Mucosa of gallbladder (tissue), 1 donor: ENCODE measurements around the gene SYCE3. TPM values are rescaled to one million over a fixed set of nuclear protein-coding genes. Genes with fewer than 3 reads are reported as not detected.

Source experiments
- DNase-seq: peaks from one replicate; pipeline ENCODE4 v3.0.0-alpha.2; 2020; ENCODE audit warnings: low spot score
- total RNA-seq: library from RNA; stranded (reverse); gene quantifications from one replicate; pipeline ENCODE4 v1.2.1, GENCODE V29; 2021
- donor health status: DM: no; HTN: no; CAD: no.

SYCE3 gene
- total RNA-seq, 1 donor from 2014 or later = not detected

DNA sequence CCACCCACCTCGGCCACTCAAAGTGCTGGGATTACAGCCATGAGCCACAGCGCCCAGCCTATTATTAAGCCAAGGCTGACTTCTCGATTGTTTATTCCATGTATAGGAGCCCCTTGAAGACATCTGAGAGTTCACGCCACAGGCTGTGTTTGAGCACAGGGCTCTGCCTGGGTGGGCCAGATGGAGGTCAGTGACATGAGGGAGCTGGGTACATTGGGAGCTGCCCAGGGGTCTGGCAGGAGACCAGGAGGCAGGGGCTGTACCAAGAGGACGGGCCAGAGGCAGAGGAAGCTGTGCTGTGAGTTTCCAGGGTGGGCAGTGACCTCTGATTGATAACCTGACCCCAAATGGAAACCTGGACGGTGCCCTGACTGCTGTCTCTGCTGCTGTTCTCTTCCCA lies 60.6 kb downstream of the SYCE3 start:
- DNase-seq = no peak

Other genes starting within 250 kb of the SYCE3 start
- 24.9 TPM for gene DENND6B, start 235.9 kb downstream of the SYCE3 start, total RNA-seq
- 75.5 TPM for gene PPP6R2, start 219.6 kb downstream of the SYCE3 start, total RNA-seq
- 95.8 TPM for gene SBF1, start 87.9 kb downstream of the SYCE3 start, total RNA-seq
- gene ADM2, start 81.4 kb downstream of the SYCE3 start, total RNA-seq = 5.1 TPM
- gene MIOX, start 76.1 kb downstream of the SYCE3 start, total RNA-seq = 1.6 TPM
- gene LMF2, start 55.2 kb downstream of the SYCE3 start, total RNA-seq = 89.1 TPM
- gene NCAPH2, start 54.7 kb downstream of the SYCE3 start, total RNA-seq = 35.2 TPM
- gene SCO2, start 37.3 kb downstream of the SYCE3 start, total RNA-seq = 1.3 TPM
- 34.8 TPM for gene TYMP, start 32.9 kb downstream of the SYCE3 start, total RNA-seq
- 0.17 TPM for gene KLHDC7B, start 17.0 kb downstream of the SYCE3 start, total RNA-seq
- gene CPT1B, start 15.5 kb upstream of the SYCE3 start, total RNA-seq = 32.4 TPM
- gene CHKB, start 19.9 kb upstream of the SYCE3 start, total RNA-seq = 106 TPM
- gene MAPK8IP2, start 37.9 kb upstream of the SYCE3 start, total RNA-seq = 0.89 TPM
- 113 TPM for gene ARSA, start 65.2 kb upstream of the SYCE3 start, total RNA-seq
- 21.8 TPM for gene SHANK3, start 109.9 kb upstream of the SYCE3 start, total RNA-seq
- gene ACR, start 175.3 kb upstream of the SYCE3 start, total RNA-seq = 0.92 TPM
- gene RABL2B, start 220.7 kb upstream of the SYCE3 start, total RNA-seq = 38.3 TPM